Fibroblast of pulmonary artery (primary cell): ENCODE measurements around the gene CYP27B1.

Source experiments
- DNase-seq: peaks from one replicate; pipeline ENCODE4 v3.0.0-alpha.2; 2010; ENCODE audit warnings: low read depth
- H3K4me3 ChIP-seq: replicated peaks from 2 replicates; pipeline ENCODE4 v1.5.1; 2011; ENCODE audit warnings: low read depth, mild to moderate bottlenecking, control low read depth, low read length, moderate library complexity
- TF ChIP-seq, protein P1 (sequence below): IDR thresholded peaks from 2 replicates; pipeline ENCODE4 v1.5.1; 2011; ENCODE audit warnings: mild to moderate bottlenecking, control low read depth, low read length, inconsistent platforms; ENCODE audit errors: missing control alignments

Gene CYP27B1

GRCh38 chr12:57751432-57751787 lies 15.5 kb downstream of the CYP27B1 start:
- DNase-seq, result no peak
- TF ChIP-seq, protein P1, sequence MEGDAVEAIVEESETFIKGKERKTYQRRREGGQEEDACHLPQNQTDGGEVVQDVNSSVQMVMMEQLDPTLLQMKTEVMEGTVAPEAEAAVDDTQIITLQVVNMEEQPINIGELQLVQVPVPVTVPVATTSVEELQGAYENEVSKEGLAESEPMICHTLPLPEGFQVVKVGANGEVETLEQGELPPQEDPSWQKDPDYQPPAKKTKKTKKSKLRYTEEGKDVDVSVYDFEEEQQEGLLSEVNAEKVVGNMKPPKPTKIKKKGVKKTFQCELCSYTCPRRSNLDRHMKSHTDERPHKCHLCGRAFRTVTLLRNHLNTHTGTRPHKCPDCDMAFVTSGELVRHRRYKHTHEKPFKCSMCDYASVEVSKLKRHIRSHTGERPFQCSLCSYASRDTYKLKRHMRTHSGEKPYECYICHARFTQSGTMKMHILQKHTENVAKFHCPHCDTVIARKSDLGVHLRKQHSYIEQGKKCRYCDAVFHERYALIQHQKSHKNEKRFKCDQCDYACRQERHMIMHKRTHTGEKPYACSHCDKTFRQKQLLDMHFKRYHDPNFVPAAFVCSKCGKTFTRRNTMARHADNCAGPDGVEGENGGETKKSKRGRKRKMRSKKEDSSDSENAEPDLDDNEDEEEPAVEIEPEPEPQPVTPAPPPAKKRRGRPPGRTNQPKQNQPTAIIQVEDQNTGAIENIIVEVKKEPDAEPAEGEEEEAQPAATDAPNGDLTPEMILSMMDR, result no peak
- peak overlapping the region; percentile 92 for H3K4me3 ChIP-seq

DNA sequence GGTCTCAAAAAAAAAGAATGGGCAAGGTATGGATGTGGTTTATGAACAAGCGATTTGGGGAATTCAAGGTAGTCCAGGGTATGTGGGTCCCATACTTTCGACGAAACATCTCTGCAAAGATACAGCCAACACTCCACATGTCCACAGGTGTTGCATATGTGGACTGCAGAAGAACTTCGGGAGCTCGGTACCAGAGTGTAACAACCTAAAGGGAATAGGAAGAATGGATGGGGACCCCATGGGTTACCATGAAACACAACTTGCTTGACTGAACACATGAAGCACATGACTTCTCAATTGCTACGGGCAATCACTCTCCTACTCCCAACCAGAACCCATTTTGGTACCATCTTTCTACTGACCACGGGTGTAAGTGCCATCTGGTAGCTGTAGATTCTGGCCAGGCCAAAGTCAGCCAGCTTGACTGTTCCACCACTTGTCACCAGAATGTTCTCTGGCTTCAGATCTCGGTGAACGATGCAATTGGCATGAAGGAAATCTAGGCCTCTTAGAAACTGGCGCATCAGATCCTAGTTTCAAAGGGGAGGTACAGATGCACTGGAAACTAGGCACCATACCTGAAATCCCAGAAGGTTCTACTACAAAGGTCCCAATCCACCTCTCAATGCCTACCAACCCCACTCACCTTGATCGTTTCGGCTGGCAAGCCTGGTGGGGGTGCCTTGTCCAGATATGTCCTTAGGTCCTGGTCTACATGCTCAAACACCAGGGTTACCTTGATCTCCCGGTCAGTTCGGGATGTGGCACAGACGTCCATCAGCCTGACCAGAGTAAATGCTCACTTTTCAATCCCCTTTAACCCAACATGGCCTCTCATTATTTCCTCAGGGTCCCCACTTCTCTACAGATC lies 16.1 kb downstream of the CYP27B1 start:
- TF ChIP-seq, protein P1, result no peak
- peak overlapping the region; percentile 92 for H3K4me3 ChIP-seq
- DNase-seq, result no peak

DNA sequence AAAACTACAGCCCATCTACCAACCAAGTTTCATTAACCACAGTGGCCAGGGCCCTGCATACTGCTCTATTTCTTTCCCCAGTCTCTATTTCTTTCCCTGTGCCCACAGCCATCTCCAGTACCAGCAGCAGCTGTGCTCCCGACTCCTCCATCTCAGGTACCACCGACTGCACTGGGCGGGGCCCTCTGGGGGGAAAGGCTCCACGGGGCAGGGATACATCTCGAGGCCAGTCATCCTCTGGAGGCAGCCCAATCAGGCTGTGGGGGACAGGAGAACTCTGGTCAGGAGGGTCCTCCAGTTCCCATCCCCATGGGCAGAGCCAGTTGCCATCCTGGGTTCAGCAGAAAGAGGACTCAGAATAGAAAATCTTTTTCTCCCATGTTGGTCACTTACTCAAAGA lies 17.8 kb downstream of the CYP27B1 start:
- TF ChIP-seq, protein P1, result no peak
- no peak overlapping the region for H3K4me3 ChIP-seq
- DNase-seq, result no peak

DNA sequence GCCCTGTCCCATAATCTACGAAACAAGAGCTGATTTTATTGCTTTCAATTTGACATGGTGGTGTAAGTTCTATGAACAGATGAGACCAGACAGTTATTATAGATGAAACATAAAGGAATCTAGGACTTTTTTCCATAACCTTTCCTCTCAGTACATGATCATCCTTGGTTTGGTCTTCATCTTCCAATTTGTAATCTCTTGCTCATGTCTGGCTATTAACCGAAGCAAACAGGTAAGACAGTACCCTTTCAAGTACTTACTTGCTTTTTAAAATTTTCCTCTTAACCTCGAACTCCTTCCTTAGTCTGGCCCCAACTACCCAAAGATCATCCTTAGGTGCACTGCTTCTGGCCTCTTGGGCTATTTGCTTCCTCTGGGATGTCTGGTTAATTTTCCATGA lies 20.9 kb downstream of the CYP27B1 start:
- H3K4me3 ChIP-seq, result peak overlapping the region; percentile 99
- DNase-seq, result no peak
- TF ChIP-seq, protein P1, result no peak

DNA sequence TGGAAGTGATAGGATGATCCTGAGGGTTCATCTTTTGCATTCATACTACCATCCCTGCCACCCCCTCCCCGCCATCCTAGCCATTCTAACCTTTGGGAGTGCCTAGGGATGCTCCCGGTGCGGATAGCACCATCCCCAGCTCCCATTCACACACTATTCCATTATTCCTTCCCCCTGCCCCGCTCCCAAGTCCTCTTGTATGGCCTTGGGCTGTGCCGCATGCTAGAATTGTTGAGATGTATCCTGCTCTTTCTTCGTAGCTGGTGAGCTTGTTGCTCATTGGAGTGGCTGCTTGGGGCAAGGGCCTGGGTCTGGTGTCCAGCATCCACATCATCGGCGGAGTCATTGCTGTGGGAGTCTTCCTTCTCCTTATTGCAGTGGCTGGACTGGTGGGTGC lies 21.4 kb downstream of the CYP27B1 start:
- TF ChIP-seq, protein P1, result no peak
- H3K4me3 ChIP-seq, result peak overlapping the region; percentile 99
- DNase-seq, result no peak

DNA sequence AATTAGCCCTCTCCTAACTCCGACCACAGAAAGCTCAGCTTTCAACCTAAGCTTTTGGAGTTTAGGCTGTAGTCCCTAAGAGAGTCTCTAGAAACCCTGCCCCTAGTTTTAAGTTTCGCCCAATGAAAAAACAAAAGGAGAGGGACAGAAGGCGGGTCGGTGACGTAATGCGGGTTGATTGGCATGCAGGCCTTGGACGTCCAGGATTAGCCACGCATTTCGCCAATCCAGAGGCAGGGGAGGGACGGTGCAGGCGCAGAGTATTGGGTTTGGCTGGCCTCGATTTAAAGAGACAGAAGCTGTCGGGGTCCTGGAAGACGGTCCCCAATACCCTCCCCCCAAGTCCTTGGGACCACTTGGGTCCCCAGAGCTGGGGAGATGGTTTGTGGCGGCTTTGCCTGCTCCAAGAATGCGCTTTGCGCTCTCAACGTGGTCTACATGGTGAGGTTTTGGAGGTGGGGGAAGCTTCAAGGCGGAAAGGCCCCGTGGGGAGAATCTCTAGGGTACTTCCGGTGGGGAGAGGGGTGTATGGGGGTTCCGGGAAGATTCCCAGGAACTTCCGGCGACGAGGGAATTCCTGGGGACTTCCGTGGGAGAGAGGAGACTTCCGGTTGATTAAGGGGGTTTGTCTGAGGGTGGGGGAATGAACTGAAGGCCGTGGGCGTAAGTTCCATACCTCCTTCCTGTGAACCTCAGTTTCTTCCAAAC lies 21.9 kb downstream of the CYP27B1 start, which contains the start of gene TSPAN31:
Gene TSPAN31 (plus strand): TSS at position 263 of the 708 bp plus-strand sequence. CDS start 116 bp downstream, at position 379.
- TF ChIP-seq, protein P1, result no peak
- H3K4me3 ChIP-seq, result peak within 1 kb of the TSS; percentile 99
- peak; percentile 99 for DNase-seq
